Measurements from ENCODE around the gene CPVL. TPM values are rescaled to one million over a fixed set of nuclear protein-coding genes. Genes with fewer than 3 reads are reported as not detected.

CPVL gene
- total RNA-seq, 6 experiments from 2014 or later, result 6.2 to 23.4 (median 8.8) TPM

DNA sequence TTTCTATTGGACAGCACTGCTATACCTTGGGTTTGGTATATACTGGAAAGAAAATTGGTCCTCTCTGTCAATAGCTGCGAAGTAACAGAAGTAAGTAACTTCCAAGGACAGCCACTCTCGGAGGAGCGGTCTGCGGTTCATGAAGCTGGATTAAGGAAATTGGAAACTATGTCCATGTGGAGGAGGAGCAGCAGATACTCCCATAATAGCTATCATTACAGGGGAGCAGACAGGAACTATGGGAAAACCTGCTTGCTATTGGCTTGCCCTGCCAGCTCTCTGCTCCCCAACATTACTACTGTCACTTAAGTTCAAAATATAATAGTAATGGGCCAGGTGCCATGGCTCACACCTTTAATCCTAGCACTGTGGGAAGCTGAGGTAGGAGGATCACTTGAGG lies 104.3 kb downstream of the CPVL start:
- WGBS (ENCODE audit: insufficient coverage, low coverage, low lambda C conversion rate, missing lambda C conversion rate), result 92% methylated on average over 4 of the region's 4 CpGs
- Histone ChIP-seq H3K4me3 (no peak overlapping the region), H3K27me3 (no peaks in the 10 kb centered on the region), H3K27ac (no peak overlapping the region), H3K36me3 (no peaks in the 10 kb centered on the region), H3K4me1 (no peaks in the 10 kb centered on the region), H3K9me3 (no peaks in the 10 kb centered on the region)
- DNase-seq (no peak), ATAC-seq (no peak)
- TF ChIP-seq POLR2A (IDR thresholded peaks at IDR 0.05) (no peak), CTCF (IDR thresholded peaks at IDR 0.05) (no peak)
- intact Hi-C loops (cut with DNase I), result no loop called here

GRCh38 chr7:29040579-29040925 lies 105.8 kb downstream of the CPVL start:
- ATAC-seq, result no peak
- intact Hi-C loops (cut with DNase I), result no loop called here
- TF ChIP-seq CTCF (IDR thresholded peaks at IDR 0.05) (no peak), POLR2A (IDR thresholded peaks at IDR 0.05) (no peak)
- H3K9me3 ChIP-seq, result no peaks in the 10 kb centered on the region
- no peak overlapping the region for H3K4me3 ChIP-seq
- no peaks in the 10 kb centered on the region for H3K4me1 ChIP-seq
- DNase-seq, result no peak
- 59% methylated on average over 2 of the region's 2 CpGs for WGBS (ENCODE audit: insufficient coverage, low coverage, low lambda C conversion rate, missing lambda C conversion rate)
- H3K27ac ChIP-seq, result no peak overlapping the region
- H3K27me3 ChIP-seq, result no peaks in the 10 kb centered on the region
- no peaks in the 10 kb centered on the region for H3K36me3 ChIP-seq

- no peaks in the 10 kb centered on the region for H3K9me3 ChIP-seq
- no peak overlapping the region for H3K4me3 ChIP-seq
- H3K36me3 ChIP-seq, result no peaks in the 10 kb centered on the region
- no peak for DNase-seq
- no peak overlapping the region for H3K27ac ChIP-seq
- no peaks in the 10 kb centered on the region for H3K4me1 ChIP-seq
- TF ChIP-seq CTCF (IDR thresholded peaks at IDR 0.05) (no peak), POLR2A (IDR thresholded peaks at IDR 0.05) (no peak)
- peak in 1 of 4 donors; percentile 43 for ATAC-seq
- intact Hi-C loops (cut with DNase I), result no loop called here
- 59% methylated on average over 2 of the region's 2 CpGs for WGBS (ENCODE audit: insufficient coverage, low coverage, low lambda C conversion rate, missing lambda C conversion rate)
- H3K27me3 ChIP-seq, result no peaks in the 10 kb centered on the region
These were observed 106.3 kb downstream of the CPVL start for GRCh38 chr7:29039821-29040578.

DNA sequence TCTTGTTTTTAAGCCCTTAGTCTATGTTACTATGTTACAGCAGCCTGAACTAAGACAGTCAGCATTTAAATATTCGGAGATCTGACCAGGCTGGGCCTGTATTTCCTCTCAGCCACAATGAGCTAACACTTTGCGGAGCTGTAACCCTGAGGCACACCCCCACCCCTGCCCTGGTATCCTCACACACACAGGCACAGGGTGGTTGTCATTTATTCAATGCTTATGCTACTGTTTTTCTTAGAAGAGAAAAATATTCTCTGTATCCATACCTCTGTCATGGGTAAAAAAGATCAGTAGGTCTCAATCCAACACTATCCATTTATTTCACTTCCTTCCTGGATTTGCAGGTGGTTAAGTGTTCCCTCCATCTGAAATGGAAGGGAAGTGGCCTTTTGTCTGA lies 107.9 kb downstream of the CPVL start:
- Histone ChIP-seq H3K27ac (no peak overlapping the region), H3K9me3 (no peaks in the 10 kb centered on the region), H3K27me3 (no peaks in the 10 kb centered on the region), H3K4me3 (no peak overlapping the region), H3K36me3 (no peaks in the 10 kb centered on the region), H3K4me1 (no peaks in the 10 kb centered on the region)
- ATAC-seq, result peak in 3 of 4 donors; percentile 30 to 55 (median 39)
- no peak for DNase-seq
- 61% methylated on average over 2 of the region's 2 CpGs for WGBS (ENCODE audit: insufficient coverage, low coverage, low lambda C conversion rate, missing lambda C conversion rate)
- intact Hi-C loops (cut with DNase I), result no loop called here
- TF ChIP-seq POLR2A (IDR thresholded peaks at IDR 0.05) (no peak), CTCF (IDR thresholded peaks at IDR 0.05) (no peak)
